Measurements from ENCODE around the gene OR1L8. TPM values are rescaled to one million over a fixed set of nuclear protein-coding genes. Genes with fewer than 3 reads are reported as not detected.

The OR1L8 gene
- total RNA-seq, 2 donors from 2014 or later, result 0.16 TPM; not detected in 1

GRCh38 chr9:122526602-122527001, 56.6 kb downstream of the OR1L8 start:
- intact Hi-C loops (cut with DNase I), result no loop called here
- DNase-seq (no peak), ATAC-seq (no peak)

- no peak for ATAC-seq
Measured at GRCh38 chr9:122519376-122519775, 63.8 kb downstream of the OR1L8 start.

GRCh38 chr9:122518841-122519240, 64.3 kb downstream of the OR1L8 start, which contains the start of gene OR1J4:
OR1J4 (plus strand) TSS chr9:122519141; CDS start chr9:122519141, 0 bp downstream.
- no peak for DNase-seq
- intact Hi-C loops (cut with DNase I), result no loop called here
- no peak for ATAC-seq

More at GRCh38 chr9:122519376-122519775, 63.8 kb downstream of the OR1L8 start:
- DNase-seq, result no peak
- intact Hi-C loops (cut with DNase I), result no loop called here

- intact Hi-C loops (cut with DNase I), result no loop called here
- DNase-seq, result no peak
Measured at GRCh38 chr9:122518226-122518625, 65.0 kb downstream of the OR1L8 start.

More at GRCh38 chr9:122518226-122518625, 65.0 kb downstream of the OR1L8 start:
- no peak for ATAC-seq

Other genes starting within 250 kb of the OR1L8 start
- gene PTGS1, start 212.4 kb downstream of the OR1L8 start, total RNA-seq, result 10 to 100 TPM in 1 of 2 donors, 1 to 10 TPM in 1; 6.0 to 37.3 TPM
- not detected for gene OR1J1, start 105.5 kb downstream of the OR1L8 start, total RNA-seq
- not detected for gene OR1J2, start 72.6 kb downstream of the OR1L8 start, total RNA-seq
- not detected for gene OR1J4, start 64.2 kb downstream of the OR1L8 start, total RNA-seq
- gene OR1N1, start 56.1 kb downstream of the OR1L8 start, total RNA-seq, result not detected
- not detected for gene OR1N2, start 30.3 kb downstream of the OR1L8 start, total RNA-seq
- not detected for gene OR1Q1, start 31.4 kb upstream of the OR1L8 start, total RNA-seq
- not detected for gene OR1B1, start 74.2 kb upstream of the OR1L8 start, total RNA-seq
- not detected for gene OR1L1, start 78.3 kb upstream of the OR1L8 start, total RNA-seq
- gene OR1L3, start 91.7 kb upstream of the OR1L8 start, total RNA-seq, result not detected
- gene OR1L4, start 140.6 kb upstream of the OR1L8 start, total RNA-seq, result not detected
- not detected for gene OR1L6, start 158.9 kb upstream of the OR1L8 start, total RNA-seq
- gene OR5C1, start 205.5 kb upstream of the OR1L8 start, total RNA-seq, result not detected
- gene OR1K1, start 216.7 kb upstream of the OR1L8 start, total RNA-seq, result not detected
- gene PDCL, start 245.2 kb upstream of the OR1L8 start, total RNA-seq, result 10 to 100 TPM in 1 of 2 donors, 1 to 10 TPM in 1; 9.2 to 11.9 TPM

Measured in left cardiac atrium (tissue), 4 donors.